RWPE2 (cell line): ENCODE measurements around the gene AGL.

Experiments used
- ATAC-seq: fragments of 200-7000 bp; cut with Tn5 transposase; 3 replicates; pipeline ENCODE4 v1.9.1; 2021; ENCODE audit warnings: low read depth
- DNase-seq: peaks from one replicate; pipeline ENCODE4 v3.0.0-alpha.2; 2020; ENCODE audit warnings: low spot score
- H3K27ac ChIP-seq: fragments of 450-650 bp; 2 replicates; pipeline ENCODE4 v1.5.1; 2017; ENCODE audit warnings: mild to moderate bottlenecking; ENCODE audit not compliant: poor library complexity, severe bottlenecking
- H3K27me3 ChIP-seq: fragments of 250-450 bp; sonication (Bioruptor Pico); 2 replicates; pipeline ENCODE4 v1.5.1; 2021; ENCODE audit warnings: mild to moderate bottlenecking, moderate library complexity; ENCODE audit not compliant: insufficient read depth, poor library complexity, severe bottlenecking
- H3K36me3 ChIP-seq: fragments of 250-450 bp; sonication (Bioruptor Pico); 2 replicates; pipeline ENCODE4 v1.5.1; 2020; ENCODE audit warnings: low read depth, mild to moderate bottlenecking, moderate library complexity
- H3K4me1 ChIP-seq: fragments of 250-450 bp; sonication (Bioruptor Pico); 2 replicates; pipeline ENCODE4 v1.5.1; 2021; ENCODE audit warnings: mild to moderate bottlenecking, moderate library complexity; ENCODE audit not compliant: insufficient read depth, poor library complexity, severe bottlenecking
- H3K4me3 ChIP-seq: fragments of 250-450 bp; sonication (Bioruptor Pico); 2 replicates; pipeline ENCODE4 v1.5.1; 2021; ENCODE audit warnings: mild to moderate bottlenecking, moderate library complexity; ENCODE audit not compliant: severe bottlenecking
- H3K9me3 ChIP-seq: fragments of 250-450 bp; sonication (Bioruptor Pico); 2 replicates; pipeline ENCODE4 v1.5.1; 2021; ENCODE audit warnings: mild to moderate bottlenecking, moderate library complexity; ENCODE audit not compliant: severe bottlenecking
- CTCF ChIP-seq: fragments of 450-650 bp; IDR thresholded peaks from one replicate; pipeline ENCODE4 v1.5.1; 2017; ENCODE audit warnings: mild to moderate bottlenecking, moderate library complexity; ENCODE audit not compliant: poor library complexity, severe bottlenecking

AGL gene

DNA sequence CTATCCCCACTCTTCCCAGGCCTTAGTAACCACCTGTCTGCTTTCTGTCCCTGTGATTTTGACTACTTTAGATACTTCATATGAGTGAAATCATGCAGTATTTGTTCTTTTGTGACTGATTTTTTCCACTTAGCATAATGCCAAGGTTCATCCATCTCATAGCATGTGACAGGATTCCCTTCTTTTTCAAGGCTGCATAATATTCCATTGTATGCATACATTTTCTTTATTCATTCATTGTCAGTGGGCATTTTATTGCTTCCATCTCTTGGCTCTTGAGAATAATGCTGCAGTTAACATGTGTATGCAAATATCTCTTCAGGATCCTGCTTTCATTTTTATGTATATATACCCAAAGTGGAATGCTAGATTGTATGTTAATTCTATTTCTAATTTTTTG, 56.4 kb downstream of the AGL start:
- no peaks in the 10 kb centered on the region for H3K9me3 ChIP-seq
- ATAC-seq: no peak
- no peaks in the 10 kb centered on the region for H3K4me1 ChIP-seq
- H3K27me3 ChIP-seq: no peaks in the 10 kb centered on the region
- no peak overlapping the region for H3K4me3 ChIP-seq
- peaks cover 7% of the 10 kb centered on the region for H3K36me3 ChIP-seq
- DNase-seq: no peak
- no peak for TF ChIP-seq CTCF
- H3K27ac ChIP-seq: no peak overlapping the region

DNA sequence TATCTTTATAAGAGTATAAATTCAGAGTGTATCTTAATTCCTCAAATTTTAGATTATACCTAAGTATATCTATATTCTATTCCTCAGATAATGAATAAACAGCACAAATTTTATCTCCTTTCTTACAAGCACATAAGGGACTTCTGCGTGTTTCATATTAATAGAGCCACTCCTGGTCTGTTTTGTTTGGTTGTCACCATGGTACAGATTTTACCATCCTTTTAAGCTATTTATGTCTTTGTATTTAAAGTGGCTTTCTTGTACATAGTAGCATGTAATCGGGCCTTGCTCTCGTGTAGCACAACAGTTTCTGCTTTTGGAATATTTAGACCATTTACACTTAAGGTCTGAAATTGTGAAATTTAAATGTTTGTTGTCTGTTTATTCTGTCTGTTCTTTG, 67.1 kb downstream of the AGL start:
- no peak for TF ChIP-seq CTCF
- no peak overlapping the region for H3K27ac ChIP-seq
- H3K27me3 ChIP-seq: no peaks in the 10 kb centered on the region
- peaks cover 20% of the 10 kb centered on the region for H3K36me3 ChIP-seq
- H3K9me3 ChIP-seq: no peaks in the 10 kb centered on the region
- ATAC-seq (no peak), DNase-seq (no peak)
- no peak overlapping the region for H3K4me3 ChIP-seq
- no peaks in the 10 kb centered on the region for H3K4me1 ChIP-seq

GRCh38 chr1:99919220-99919619, 69.1 kb downstream of the AGL start:
- Histone ChIP-seq H3K27ac (no peak overlapping the region), H3K9me3 (no peaks in the 10 kb centered on the region), H3K27me3 (no peaks in the 10 kb centered on the region), H3K4me3 (no peak overlapping the region), H3K36me3 (peaks cover 15% of the 10 kb centered on the region), H3K4me1 (no peaks in the 10 kb centered on the region)
- TF ChIP-seq CTCF: no peak
- no peak for DNase-seq
- no peak for ATAC-seq

- TF ChIP-seq CTCF: no peak
- H3K27me3 ChIP-seq: no peaks in the 10 kb centered on the region
- H3K9me3 ChIP-seq: no peaks in the 10 kb centered on the region
- H3K4me3 ChIP-seq: no peak overlapping the region
- H3K4me1 ChIP-seq: no peaks in the 10 kb centered on the region
- DNase-seq (no peak), ATAC-seq (no peak)
- no peaks in the 10 kb centered on the region for H3K36me3 ChIP-seq
- H3K27ac ChIP-seq: no peak overlapping the region
These were observed 84.6 kb downstream of the AGL start for GRCh38 chr1:99934801-99935200.

GRCh38 chr1:99935534-99935933, 85.4 kb downstream of the AGL start:
- Histone ChIP-seq H3K27me3 (no peaks in the 10 kb centered on the region), H3K4me1 (no peaks in the 10 kb centered on the region), H3K27ac (no peak overlapping the region), H3K9me3 (no peaks in the 10 kb centered on the region), H3K4me3 (no peak overlapping the region), H3K36me3 (no peaks in the 10 kb centered on the region)
- no peak for TF ChIP-seq CTCF
- DNase-seq (no peak), ATAC-seq (no peak)
